CD4-positive, CD25-positive, alpha-beta regulatory T cell (primary cell): ENCODE measurements around the gene CAPN10. TPM values are rescaled to one million over a fixed set of nuclear protein-coding genes. Genes with fewer than 3 reads are reported as not detected.

Experiments used
- ATAC-seq, 2 donors: fragments of 150-1000 bp; cut with Tn5 transposase; one replicate each; pipeline ENCODE4 v1.10.0; 2021; ENCODE audit warnings: low read depth in 2 of 2, moderate number of reproducible peaks in 2 of 2, moderate library complexity in 1 of 2
- DNase-seq, 3 donors: peaks; one replicate each; pipeline versions ENCODE4 v3.0.0 to v3.0.0-alpha.2; 2012 to 2022; ENCODE audit warnings: mixed read lengths in 1 of 3
- H3K27ac ChIP-seq: one replicate; pipeline ENCODE4 v1.7.0; 2013; ENCODE audit warnings: mild to moderate bottlenecking, low read length; ENCODE audit not compliant: insufficient read depth, poor library complexity, severe bottlenecking
- H3K27me3 ChIP-seq: one replicate; pipeline ENCODE4 v1.7.0; 2013; ENCODE audit warnings: low read length; ENCODE audit not compliant: control insufficient read depth, insufficient read depth
- H3K36me3 ChIP-seq: one replicate; pipeline ENCODE4 v1.7.0; 2013; ENCODE audit warnings: mild to moderate bottlenecking, low read length, moderate library complexity; ENCODE audit not compliant: control insufficient read depth, insufficient read depth
- H3K4me1 ChIP-seq: 2 replicates; pipeline ENCODE4 v1.7.0; 2013; ENCODE audit warnings: mild to moderate bottlenecking, low read length; ENCODE audit not compliant: insufficient read depth, control insufficient read depth, poor library complexity, severe bottlenecking
- H3K4me3 ChIP-seq: one replicate; pipeline ENCODE4 v1.7.0; 2013; ENCODE audit warnings: low read depth, mild to moderate bottlenecking, low read length, moderate library complexity
- H3K9me3 ChIP-seq, 2 experiments: 1 replicate in 1 of 2; 2 replicates in 1 of 2; pipeline ENCODE4 v1.7.0; 2013; ENCODE audit warnings: low read length in 2 of 2, mild to moderate bottlenecking in 1 of 2, moderate library complexity in 1 of 2; ENCODE audit not compliant: control insufficient read depth in 2 of 2
- H3K27ac Mint-ChIP-seq, 3 donors: one replicate each; pipeline ENCODE4 v1.8.0; 2020 to 2022; ENCODE audit warnings: mild to moderate bottlenecking in 3 of 3, mixed read lengths in 3 of 3, moderate library complexity in 2 of 3
- H3K27me3 Mint-ChIP-seq: one replicate; pipeline ENCODE4 v1.8.0; 2022; ENCODE audit warnings: mild to moderate bottlenecking, mixed read lengths
- H3K36me3 Mint-ChIP-seq: one replicate; pipeline ENCODE4 v1.8.0; 2020; ENCODE audit warnings: mixed read lengths
- H3K4me1 Mint-ChIP-seq, 4 donors: one replicate each; pipeline ENCODE4 v1.8.0; 2020 to 2022; ENCODE audit warnings: mixed read lengths in 4 of 4, mild to moderate bottlenecking in 1 of 4
- H3K4me3 Mint-ChIP-seq, 4 donors: one replicate each; pipeline ENCODE4 v1.8.0; 2020 to 2022; ENCODE audit warnings: mild to moderate bottlenecking in 4 of 4, mixed read lengths in 4 of 4, moderate library complexity in 3 of 4
- H3K9me3 Mint-ChIP-seq, 7 donors: one replicate each; pipeline ENCODE4 v1.8.0; 2020 to 2022; ENCODE audit warnings: mixed read lengths in 7 of 7, mild to moderate bottlenecking in 3 of 7, moderate library complexity in 2 of 7
- polyA plus RNA-seq, 4 donors: library from polyadenylated mRNA; unstranded; fragments of 300-500 nt; fragmentation: Illumina TruSeq; gene quantifications; one replicate each; pipeline ENCODE4 v1.2.3, GENCODE V29; 2021
- total RNA-seq: library from RNA; stranded (reverse); gene quantifications from one replicate; pipeline ENCODE4 v1.2.3, GENCODE V29; 2022

Gene CAPN10
- total and polyA plus RNA-seq, 5 donors from 2014 or later, result 6.8 to 64.6 (median 7.8) TPM

GRCh38 chr2:240591226-240591625, 4.7 kb downstream of the CAPN10 start:
- H3K4me3 Mint-ChIP-seq, result peak overlapping the region in 1 of 4 donors; percentile 58
- Histone ChIP-seq H3K27ac (no peak overlapping the region), H3K9me3 (no peaks in the 10 kb centered on the region), H3K36me3 (peaks cover 36% of the 10 kb centered on the region), H3K27me3 (no peaks in the 10 kb centered on the region), H3K4me3 (no peak overlapping the region), H3K4me1 (peaks cover 20% of the 10 kb centered on the region)
- H3K36me3 Mint-ChIP-seq, result no peaks in the 10 kb centered on the region
- peak overlapping the region in 1 of 3 donors; percentile 56 for H3K27ac Mint-ChIP-seq
- H3K4me1 Mint-ChIP-seq, result peaks cover 0 to 31% (median 17%) of the 10 kb centered on the region in 4 donors
- H3K9me3 Mint-ChIP-seq, result no peaks in the 10 kb centered on the region
- DNase-seq, result no peak
- no peak for ATAC-seq
- H3K27me3 Mint-ChIP-seq, result no peaks in the 10 kb centered on the region

GRCh38 chr2:240591784-240592183, 5.2 kb downstream of the CAPN10 start:
- ATAC-seq (no peak), DNase-seq (no peak)
- H3K27me3 ChIP-seq, result no peaks in the 10 kb centered on the region
- Mint-ChIP-seq H3K36me3 (no peaks in the 10 kb centered on the region), H3K27me3 (no peaks in the 10 kb centered on the region), H3K4me1 (peaks cover 0 to 31% (median 17%) of the 10 kb centered on the region in 4 donors), H3K27ac (peak overlapping the region in 1 of 3 donors; percentile 56), H3K9me3 (no peaks in the 10 kb centered on the region), H3K4me3 (no peak overlapping the region)
- peaks cover 41% of the 10 kb centered on the region for H3K36me3 ChIP-seq
- no peaks in the 10 kb centered on the region for H3K9me3 ChIP-seq
- H3K27ac ChIP-seq, result no peak overlapping the region
- H3K4me1 ChIP-seq, result peaks cover 20% of the 10 kb centered on the region
- H3K4me3 ChIP-seq, result no peak overlapping the region

- Mint-ChIP-seq H3K4me3 (no peak overlapping the region), H3K9me3 (no peaks in the 10 kb centered on the region), H3K27me3 (no peaks in the 10 kb centered on the region)
Measured at GRCh38 chr2:240593026-240593702, 6.6 kb downstream of the CAPN10 start.

GRCh38 chr2:240593703-240594451, 7.3 kb downstream of the CAPN10 start:
- ATAC-seq, result no peak
- Mint-ChIP-seq H3K36me3 (no peaks in the 10 kb centered on the region), H3K27ac (no peak overlapping the region), H3K4me1 (peaks cover 0 to 13% (median 3%) of the 10 kb centered on the region in 4 donors), H3K4me3 (no peak overlapping the region), H3K27me3 (no peaks in the 10 kb centered on the region), H3K9me3 (no peaks in the 10 kb centered on the region)
- Histone ChIP-seq H3K4me1 (peaks cover 1% of the 10 kb centered on the region), H3K9me3 (no peaks in the 10 kb centered on the region), H3K27me3 (no peaks in the 10 kb centered on the region), H3K27ac (no peak overlapping the region), H3K4me3 (no peak overlapping the region), H3K36me3 (peaks cover 48% of the 10 kb centered on the region)
- DNase-seq, result no peak

More at GRCh38 chr2:240593026-240593702, 6.6 kb downstream of the CAPN10 start:
- Histone ChIP-seq H3K4me3 (no peak overlapping the region), H3K27ac (no peak overlapping the region), H3K4me1 (peaks cover 8% of the 10 kb centered on the region), H3K36me3 (peaks cover 45% of the 10 kb centered on the region), H3K27me3 (no peaks in the 10 kb centered on the region), H3K9me3 (no peaks in the 10 kb centered on the region)
- ATAC-seq (no peak), DNase-seq (no peak)
- H3K36me3 Mint-ChIP-seq, result no peaks in the 10 kb centered on the region
- H3K27ac Mint-ChIP-seq, result no peak overlapping the region
- H3K4me1 Mint-ChIP-seq, result peaks cover 0 to 20% (median 10%) of the 10 kb centered on the region in 4 donors

- Histone ChIP-seq H3K27ac (no peak overlapping the region), H3K4me1 (no peaks in the 10 kb centered on the region), H3K9me3 (no peaks in the 10 kb centered on the region), H3K27me3 (no peaks in the 10 kb centered on the region), H3K4me3 (no peak overlapping the region), H3K36me3 (peaks cover 49% of the 10 kb centered on the region)
- ATAC-seq, result no peak
- Mint-ChIP-seq H3K9me3 (no peaks in the 10 kb centered on the region), H3K27me3 (no peaks in the 10 kb centered on the region), H3K4me3 (no peak overlapping the region), H3K36me3 (peaks cover 2% of the 10 kb centered on the region), H3K27ac (no peak overlapping the region), H3K4me1 (peaks cover 0 to 6% (median 0%) of the 10 kb centered on the region in 4 donors)
- no peak for DNase-seq
Measured at GRCh38 chr2:240594511-240595380, 8.2 kb downstream of the CAPN10 start.

- Mint-ChIP-seq H3K36me3 (peaks cover 6% of the 10 kb centered on the region), H3K4me1 (peaks cover 0 to 6% (median 0%) of the 10 kb centered on the region in 4 donors), H3K27ac (no peak overlapping the region), H3K27me3 (no peaks in the 10 kb centered on the region), H3K4me3 (no peak overlapping the region), H3K9me3 (no peaks in the 10 kb centered on the region)
- H3K9me3 ChIP-seq, result no peaks in the 10 kb centered on the region
- no peaks in the 10 kb centered on the region for H3K27me3 ChIP-seq
- H3K36me3 ChIP-seq, result peaks cover 49% of the 10 kb centered on the region
- H3K4me3 ChIP-seq, result no peak overlapping the region
- H3K4me1 ChIP-seq, result no peaks in the 10 kb centered on the region
- ATAC-seq, result no peak
- no peak overlapping the region for H3K27ac ChIP-seq
- peak in 2 of 3 donors; percentile 14 to 28 for DNase-seq
Measured at GRCh38 chr2:240595381-240596079, 9.0 kb downstream of the CAPN10 start.

- no peak for ATAC-seq
- no peak overlapping the region for H3K4me3 ChIP-seq
- Mint-ChIP-seq H3K9me3 (no peaks in the 10 kb centered on the region), H3K27me3 (no peaks in the 10 kb centered on the region), H3K36me3 (peaks cover 6% of the 10 kb centered on the region), H3K4me1 (peaks cover 0 to 3% (median 0%) of the 10 kb centered on the region in 4 donors), H3K27ac (no peak overlapping the region), H3K4me3 (no peak overlapping the region)
- H3K27me3 ChIP-seq, result no peaks in the 10 kb centered on the region
- DNase-seq, result no peak
- H3K9me3 ChIP-seq, result no peaks in the 10 kb centered on the region
- no peak overlapping the region for H3K27ac ChIP-seq
- H3K4me1 ChIP-seq, result no peaks in the 10 kb centered on the region
- H3K36me3 ChIP-seq, result peaks cover 46% of the 10 kb centered on the region
Measured at GRCh38 chr2:240596080-240596460, 9.5 kb downstream of the CAPN10 start.
